ENCODE measurements around the gene PCP4.

- no peak for TF ChIP-seq EZH2 (IDR thresholded peaks at IDR 0.05)
- TF ChIP-seq POLR2AphosphoS5 (IDR thresholded peaks at IDR 0.05; ENCODE audit: borderline replicate concordance, low read depth, low read length) = no peak
These were observed 102.6 kb downstream of the PCP4 start for GRCh38 chr21:39969691-39970364.
